COR-L47 (cell line): Measurements from ENCODE around the gene RPRD1A.
"Not testable (repeated sequence)": the region's sequence is repeated elsewhere in the genome, so short reads cannot be mapped to it uniquely, and the experiment has no call there.

ENCODE experiments used
- DNase-seq: peaks from one replicate; lab custom pipeline; 2025; lab: John Stamatoyannopoulos, UW

Gene RPRD1A

GRCh38 chr18:35969676-35970075, 97.7 kb downstream of the RPRD1A start:
- no peak for DNase-seq

DNA sequence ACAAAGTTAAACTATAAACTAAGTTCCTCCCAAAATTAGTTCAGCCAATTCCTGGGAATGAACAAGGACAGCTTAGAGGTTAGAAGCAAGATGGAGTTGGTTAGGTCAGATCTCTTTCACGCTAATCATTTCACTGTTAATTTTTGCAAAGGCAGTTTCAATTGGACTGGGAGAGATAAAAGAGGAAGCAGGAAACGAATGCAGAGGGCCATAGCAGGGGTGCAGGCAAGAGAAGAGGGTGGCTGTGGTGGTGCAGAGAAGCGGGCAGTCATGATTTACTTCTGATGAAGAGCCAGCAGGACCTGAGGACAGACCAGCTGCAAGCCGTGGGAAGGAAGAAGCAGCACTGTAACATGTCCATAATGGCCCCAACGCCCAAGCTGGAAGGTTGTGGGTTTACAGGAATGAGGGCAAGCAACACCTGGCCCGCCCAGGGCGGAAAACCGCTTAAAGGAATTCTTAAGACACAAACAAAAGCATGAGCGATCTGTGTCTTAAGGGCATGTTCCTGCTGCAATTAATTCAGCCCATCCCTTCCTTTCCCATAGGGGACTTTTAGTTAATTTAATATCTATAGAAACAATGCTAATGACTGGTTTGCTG, 99.0 kb downstream of the RPRD1A start:
- no peak for DNase-seq

- DNase-seq: not testable (repeated sequence)
Observed at GRCh38 chr18:35967866-35968265, 99.5 kb downstream of the RPRD1A start.

DNA sequence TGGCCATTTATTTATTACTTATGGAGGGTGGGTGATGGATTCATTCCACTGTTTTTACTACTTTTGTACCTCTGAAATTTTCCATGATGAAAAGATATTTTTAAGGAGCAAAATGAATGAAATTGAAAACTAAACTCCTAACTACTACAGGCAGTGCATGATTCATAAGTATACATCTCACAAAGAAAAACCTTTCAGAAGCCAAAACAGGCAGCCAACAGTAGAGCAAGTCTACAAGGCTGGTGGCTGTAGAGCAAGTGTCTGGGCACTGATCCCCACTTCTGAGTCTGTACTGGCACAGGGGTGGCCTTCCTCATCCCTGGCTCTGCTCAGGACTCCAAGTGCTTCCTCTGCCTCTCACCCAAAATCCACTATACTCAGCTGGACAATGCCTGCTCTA, 103.0 kb downstream of the RPRD1A start:
- DNase-seq: no peak

DNA sequence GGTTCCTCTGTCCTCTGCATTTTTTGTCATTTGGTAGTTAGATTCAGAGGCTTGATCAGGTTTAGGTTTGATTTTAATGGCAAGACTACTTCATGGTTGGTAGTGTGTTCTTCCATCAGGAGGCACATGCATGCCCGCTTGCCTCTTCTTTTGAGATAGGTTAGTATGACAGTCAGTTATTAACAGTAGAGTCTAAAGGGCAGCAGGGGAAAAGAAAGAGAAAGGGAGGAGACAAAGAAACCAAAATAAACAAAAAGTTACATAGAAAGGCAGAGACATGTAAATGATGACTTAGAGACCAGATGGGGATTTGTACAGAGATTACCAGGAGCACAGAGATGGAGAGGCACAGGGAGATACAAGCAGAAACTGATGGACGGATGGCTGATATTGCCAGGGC, 105.0 kb downstream of the RPRD1A start:
- DNase-seq: no peak

- DNase-seq: no peak
Observed at GRCh38 chr18:35956226-35956625, 111.1 kb downstream of the RPRD1A start.

- DNase-seq: no peak
Observed at GRCh38 chr18:35953688-35954087, 113.7 kb downstream of the RPRD1A start.

DNA sequence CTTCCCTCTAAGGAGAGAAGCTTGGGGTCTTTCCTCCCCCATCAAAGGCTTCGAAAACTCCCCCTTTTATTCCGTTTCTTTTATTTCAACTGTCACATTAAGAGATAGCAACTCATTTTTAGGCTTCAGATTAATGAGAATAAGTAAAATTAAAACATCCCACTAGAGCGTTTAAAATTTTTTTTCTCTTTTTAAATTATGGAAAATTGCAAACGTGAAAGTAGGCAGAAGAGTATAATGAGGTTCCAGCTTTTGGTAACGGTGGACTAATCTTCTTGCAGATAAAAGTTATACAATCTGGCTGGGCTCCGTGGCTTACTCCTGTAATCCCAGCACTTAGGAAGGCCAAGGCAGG, 116.8 kb downstream of the RPRD1A start:
- no peak for DNase-seq

- peak; percentile 68 for DNase-seq
Observed at GRCh38 chr18:35949903-35950627, 117.3 kb downstream of the RPRD1A start.

GRCh38 chr18:35949090-35949489, 118.3 kb downstream of the RPRD1A start:
- DNase-seq: no peak

GRCh38 chr18:35948080-35948479, 119.3 kb downstream of the RPRD1A start:
- DNase-seq: no peak

DNA sequence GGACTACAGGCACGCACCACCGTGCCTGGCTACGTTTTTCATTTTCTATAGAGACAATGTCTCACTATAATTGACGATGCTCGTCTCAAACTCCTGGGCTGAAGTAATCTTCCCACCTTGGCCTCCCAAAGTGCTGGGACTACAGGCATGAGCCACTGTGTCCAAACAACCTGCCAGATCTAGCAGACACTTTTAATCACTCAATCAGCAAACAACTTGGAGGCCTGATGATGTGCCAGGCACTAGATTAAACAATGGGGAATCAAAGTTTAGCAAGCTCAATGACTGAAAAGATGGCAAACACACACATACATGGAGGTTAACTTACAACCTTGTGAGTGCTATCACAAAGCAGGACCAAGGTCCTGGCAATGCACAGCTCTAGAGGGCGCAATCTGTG, 124.7 kb downstream of the RPRD1A start:
- no peak for DNase-seq

- no peak for DNase-seq
Observed at GRCh38 chr18:35942133-35942532, 125.2 kb downstream of the RPRD1A start.

GRCh38 chr18:35941299-35941698, 126.1 kb downstream of the RPRD1A start:
- DNase-seq: peak; percentile 13
